ENCODE results near the gene GOLGA8B.
"Not testable (repeated sequence)": the region's sequence is repeated elsewhere in the genome, so short reads cannot be mapped to it uniquely, and the experiment has no call there.

GOLGA8B gene

GRCh38 chr15:34555162-34555561 is 28.3 kb downstream of the GOLGA8B start:
- DNase-seq = not testable (repeated sequence)

DNA sequence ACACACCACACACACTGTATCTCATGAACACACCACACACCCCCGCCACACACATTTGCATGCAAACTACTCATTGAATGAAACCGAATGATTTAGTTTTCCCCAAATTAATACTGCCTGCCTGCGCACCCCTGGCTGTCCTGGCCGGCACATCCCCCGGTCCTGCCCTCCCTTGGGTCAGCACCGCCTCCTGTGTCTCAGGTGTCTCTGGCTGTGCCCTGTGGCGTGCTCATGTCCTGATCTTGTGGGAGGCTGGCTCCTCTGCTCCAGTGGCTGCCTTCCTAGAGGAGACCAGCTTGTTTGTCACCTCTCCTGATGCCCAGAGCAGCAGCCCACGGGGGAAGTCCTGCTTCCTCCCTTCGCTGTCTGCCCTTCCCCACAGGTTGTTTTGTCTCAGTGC is 28.7 kb downstream of the GOLGA8B start:
- not testable (repeated sequence) for DNase-seq

DNA sequence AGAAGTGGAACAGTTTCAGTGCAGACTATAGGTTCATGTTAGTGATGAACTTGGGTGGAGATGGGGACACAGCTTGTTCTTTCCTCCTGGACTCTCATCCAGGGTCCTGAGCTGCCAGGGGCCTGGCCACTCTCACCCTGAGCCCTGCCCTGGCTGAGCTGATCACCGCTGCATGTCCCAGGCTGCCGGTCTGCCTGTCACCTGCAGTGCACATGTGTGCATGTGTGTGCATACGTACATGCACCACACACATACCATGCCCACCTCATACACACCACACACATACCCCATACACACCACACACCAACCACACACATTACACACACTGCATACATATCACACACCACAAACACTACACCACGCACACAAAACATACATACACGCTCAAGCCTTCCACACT is 29.3 kb downstream of the GOLGA8B start:
- not testable (repeated sequence) for DNase-seq

DNA sequence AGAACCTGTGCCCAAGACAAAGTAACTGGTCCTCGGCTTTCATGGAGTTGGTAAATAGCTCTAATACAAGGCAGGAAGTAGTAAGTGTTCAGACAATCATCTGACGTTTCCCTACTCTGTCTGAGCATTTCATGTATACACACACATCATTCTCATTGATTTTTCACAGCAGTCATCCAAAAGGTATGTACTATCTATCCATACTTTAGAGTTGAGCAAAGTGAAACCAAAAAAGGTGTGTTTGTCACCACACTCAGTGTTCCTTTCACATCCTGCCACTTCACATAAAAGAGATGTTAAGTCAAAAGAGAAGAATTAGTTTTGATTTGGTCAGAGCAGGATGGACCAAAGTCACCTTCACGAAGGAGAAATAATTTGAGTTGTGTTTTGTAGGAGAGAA is 33.3 kb downstream of the GOLGA8B start:
- DNase-seq = not testable (repeated sequence)

DNA sequence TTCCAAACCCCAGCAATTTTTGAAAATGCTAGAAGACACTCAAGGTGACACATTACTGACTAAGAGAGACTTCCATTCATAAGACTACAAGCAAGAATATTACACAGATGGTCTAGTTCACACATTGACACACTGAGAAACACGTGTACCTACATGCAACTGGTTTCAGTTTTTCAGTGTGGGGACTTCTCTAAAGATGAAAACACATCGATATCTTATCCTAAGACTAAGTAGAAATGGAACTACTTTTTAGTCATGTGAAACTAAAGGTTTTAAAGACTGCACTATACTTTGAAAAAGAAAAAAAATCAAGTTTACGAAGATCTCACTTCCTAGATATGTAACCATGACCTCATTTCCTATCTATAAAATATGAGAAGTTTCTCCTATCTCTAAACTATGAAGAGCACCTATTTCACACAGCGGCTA is 34.1 kb downstream of the GOLGA8B start:
- DNase-seq = not testable (repeated sequence)

GRCh38 chr15:34543860-34544649 is 39.4 kb downstream of the GOLGA8B start:
- not testable (repeated sequence) for DNase-seq

GRCh38 chr15:34535857-34536256 is 47.6 kb downstream of the GOLGA8B start:
- DNase-seq = not testable (repeated sequence)

Measured in DMS53 (cell line).